HG03045 (cell line): ENCODE measurements around the gene GAS2.

Source experiments
- ATAC-seq: cut with Tn5 transposase; IDR thresholded peaks from one replicate; pipeline ENCODE4 v1.9.1; 2021; ENCODE audit warnings: mild to moderate bottlenecking, moderate library complexity; ENCODE audit not compliant: unreplicated experiment

Gene GAS2

DNA sequence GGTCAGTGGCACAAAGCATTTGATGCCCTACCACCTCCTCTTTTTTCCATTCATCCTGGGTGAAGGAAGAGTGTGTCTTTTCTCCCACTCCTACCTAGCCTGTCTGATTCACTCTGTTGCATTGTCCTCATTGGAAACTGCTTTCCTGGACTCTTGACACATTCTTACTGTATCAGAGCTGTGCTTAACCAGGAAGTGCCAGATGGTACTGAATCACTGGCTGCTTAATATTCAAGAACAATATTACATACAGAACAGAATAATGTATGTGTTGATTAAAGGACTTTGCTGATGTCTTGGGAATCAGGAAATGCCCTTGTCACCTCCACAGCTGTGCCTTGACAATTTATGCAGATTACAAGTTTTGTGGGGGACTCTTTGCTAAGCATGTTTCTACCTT, 118.8 kb downstream of the GAS2 start:
- no peak for ATAC-seq

GRCh38 chr11:22786475-22786874, 120.1 kb downstream of the GAS2 start:
- peak; percentile 94 for ATAC-seq

DNA sequence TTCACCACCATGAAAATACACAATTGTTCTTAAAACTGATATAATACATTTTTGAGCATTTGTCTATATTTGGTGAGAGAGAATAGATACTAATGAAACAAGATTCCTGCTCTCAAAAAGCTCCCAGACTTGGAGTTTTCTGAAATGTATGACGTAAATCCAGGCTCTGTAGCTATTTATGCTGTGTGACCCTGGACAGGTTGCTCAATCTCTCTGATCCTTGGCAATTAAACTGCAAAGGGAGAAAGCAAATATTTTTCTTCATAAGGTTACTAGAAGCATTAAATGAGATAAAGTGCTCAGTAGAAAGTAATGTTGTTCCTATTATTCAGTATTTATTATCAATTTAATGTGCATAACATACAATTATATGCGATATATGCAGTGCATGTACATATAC, 120.6 kb downstream of the GAS2 start:
- ATAC-seq = no peak

DNA sequence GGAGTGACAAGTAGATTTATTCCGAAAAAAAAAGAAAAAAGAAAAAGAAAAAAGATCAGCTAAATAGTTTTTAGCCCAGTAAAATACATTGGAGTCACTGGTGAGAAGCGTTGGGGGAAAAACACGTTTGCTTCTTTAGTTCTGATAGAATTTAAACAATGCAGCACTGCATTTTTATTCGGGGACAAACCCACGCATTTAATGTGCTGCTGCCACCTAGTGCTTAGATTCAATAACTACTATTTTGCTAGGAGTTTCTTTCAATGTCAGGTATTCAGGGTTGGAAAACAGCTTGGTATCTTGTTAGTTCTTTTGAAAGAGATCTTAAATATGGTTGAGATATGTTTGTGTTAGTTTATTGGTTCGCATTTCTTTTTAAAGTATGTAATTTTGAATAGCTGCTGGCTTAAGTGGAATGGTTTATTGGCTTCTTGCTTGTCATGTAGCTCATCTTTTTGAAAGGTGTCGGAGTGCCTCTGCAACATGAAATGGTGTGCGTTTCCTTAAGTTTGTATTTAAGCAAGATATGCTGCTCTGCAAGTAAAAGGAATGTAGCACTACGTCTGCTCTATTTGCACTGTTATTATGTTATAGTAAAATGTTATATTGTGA, 121.2 kb downstream of the GAS2 start:
- no peak for ATAC-seq

DNA sequence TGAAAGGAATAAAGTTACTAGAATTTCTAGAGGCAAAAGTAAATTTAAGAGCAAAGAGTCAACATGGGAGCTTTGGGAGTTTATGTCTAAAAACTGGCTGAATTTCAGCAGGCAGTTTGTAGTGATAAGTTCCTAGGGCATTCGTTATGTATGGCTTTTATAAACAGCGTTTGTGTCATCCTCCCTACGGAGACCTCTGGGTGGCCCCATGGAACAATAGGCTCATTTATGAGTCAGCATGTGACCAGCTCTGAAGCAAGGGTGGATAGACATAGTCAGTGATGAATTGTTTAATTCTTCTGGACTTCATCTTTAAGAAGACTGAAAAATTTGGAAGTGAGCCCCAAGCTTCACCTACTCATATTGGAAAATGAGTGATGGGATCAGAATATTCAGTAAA, 126.1 kb downstream of the GAS2 start:
- ATAC-seq = no peak

GRCh38 chr11:22795914-22796313, 129.5 kb downstream of the GAS2 start:
- no peak for ATAC-seq

- no peak for ATAC-seq
Observed at GRCh38 chr11:22797047-22797446, 130.6 kb downstream of the GAS2 start.

DNA sequence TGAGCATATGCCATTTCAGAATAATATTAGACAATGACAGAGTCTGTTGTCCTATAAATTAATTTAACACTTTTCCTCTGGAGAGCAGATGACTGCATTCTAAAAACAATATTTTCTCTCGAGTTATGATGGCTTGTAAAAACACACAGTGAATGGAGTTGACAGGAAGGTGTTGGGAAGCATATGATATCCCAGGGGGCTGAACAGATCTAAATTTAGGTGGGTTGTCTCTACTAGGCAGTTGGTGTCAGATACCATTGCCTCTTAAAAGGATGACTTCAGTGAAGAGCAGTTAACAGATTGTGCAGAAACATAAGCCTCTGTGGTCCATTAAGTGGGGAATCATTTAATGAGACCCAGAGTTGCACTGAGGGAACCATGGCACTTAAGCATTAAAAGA, 132.5 kb downstream of the GAS2 start:
- no peak for ATAC-seq

DNA sequence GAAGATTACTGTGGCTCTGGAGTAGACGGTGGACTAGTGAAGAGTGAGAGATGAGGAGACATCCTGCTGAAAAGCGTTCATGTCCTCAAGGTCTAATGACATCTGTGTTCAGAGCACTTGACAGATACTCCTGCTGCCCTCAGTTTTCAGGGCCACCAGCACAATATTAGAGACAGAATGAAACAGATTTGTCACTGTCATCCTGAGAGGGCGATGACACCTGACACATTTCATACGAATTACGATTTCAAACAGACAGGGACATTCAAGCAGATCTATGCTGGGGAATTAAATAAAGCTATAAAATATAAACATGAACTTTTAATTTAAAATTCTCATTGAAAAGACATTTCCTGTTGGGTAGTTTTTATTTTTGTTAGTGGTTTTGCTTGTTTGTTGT, 134.1 kb downstream of the GAS2 start:
- ATAC-seq = no peak

- no peak for ATAC-seq
Observed at GRCh38 chr11:22802861-22803260, 136.4 kb downstream of the GAS2 start.

- ATAC-seq = no peak
Observed at GRCh38 chr11:22807391-22807790, 141.0 kb downstream of the GAS2 start.

DNA sequence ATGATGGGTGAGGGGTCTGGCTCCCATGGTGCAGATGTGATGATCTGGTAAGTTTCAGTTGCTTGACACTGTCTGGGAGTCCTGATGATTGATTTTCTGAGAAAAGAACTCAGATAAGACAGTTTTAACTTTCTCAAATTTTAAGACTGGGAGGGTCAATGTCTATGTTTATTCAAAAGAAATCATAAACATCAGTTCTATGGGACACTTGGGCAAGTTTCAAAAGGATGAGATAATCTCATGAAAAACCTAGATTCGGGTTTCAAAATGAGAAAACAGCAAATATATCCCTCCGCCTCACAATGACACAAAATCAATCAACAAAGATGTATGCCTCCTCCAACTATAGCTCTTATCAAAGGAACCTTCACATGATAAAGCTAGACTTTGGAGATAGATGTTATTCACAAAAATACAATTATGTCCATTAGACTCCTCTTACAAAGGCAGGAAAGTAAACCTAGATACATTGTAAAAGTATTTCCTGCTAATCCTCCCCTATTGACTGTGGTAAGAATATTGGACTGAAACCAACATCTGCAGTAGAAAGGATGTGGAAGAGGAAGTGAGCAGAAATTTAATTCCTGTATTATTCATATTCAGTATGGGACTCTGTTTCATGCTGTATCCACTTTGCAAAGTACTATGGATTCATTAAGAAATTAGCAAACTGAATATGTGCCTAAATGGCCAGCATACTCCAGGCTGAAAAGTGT, 141.6 kb downstream of the GAS2 start:
- peak; percentile 88 for ATAC-seq

DNA sequence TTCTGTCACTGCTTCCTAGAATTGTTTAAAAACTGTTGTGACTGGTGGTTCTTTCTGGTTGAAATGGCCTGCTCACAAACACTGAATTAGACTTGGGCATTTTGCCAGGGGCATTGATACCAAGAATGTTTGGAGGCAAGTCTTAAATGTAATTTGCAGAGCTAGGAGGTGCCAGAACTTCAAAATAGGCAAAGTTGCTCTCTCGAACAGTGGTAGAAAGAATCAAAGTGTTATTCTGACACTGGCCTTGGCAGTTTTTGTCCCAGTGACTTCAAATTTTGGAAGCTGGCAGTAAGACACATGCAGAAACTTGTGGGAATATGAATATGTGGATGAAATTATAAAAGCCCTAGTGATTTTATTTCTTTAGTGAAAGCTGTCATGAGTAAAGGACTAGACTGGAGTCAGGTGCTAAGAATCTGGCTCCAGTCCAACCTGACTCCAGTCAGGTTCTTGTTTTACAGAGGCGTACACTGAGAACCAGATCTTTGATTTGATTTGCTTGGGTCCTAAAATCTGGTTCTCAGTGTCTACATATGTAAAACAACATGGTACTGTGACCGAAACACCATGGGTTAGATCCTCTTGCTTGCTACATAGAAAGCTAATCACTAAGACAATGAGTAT, 142.3 kb downstream of the GAS2 start:
- ATAC-seq = peak; percentile 19

DNA sequence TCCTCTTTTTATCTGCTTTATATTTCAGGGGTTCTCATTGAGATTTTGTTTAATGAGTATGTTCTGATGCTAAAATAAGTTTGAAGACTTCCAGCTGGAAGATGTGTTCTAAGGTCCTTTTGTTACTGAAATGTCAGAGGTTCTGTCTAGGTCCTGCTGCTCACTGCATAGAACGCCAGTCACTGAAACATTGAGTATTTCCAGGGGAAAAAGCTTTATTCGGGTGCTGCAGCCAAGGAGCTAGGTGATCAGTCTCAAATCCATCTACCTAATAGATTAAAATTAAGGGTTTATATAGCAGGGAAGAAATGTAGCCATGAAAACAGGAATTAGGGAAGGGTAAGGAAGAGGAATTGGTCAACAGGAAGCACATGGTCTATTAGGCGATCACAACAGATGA, 143.5 kb downstream of the GAS2 start:
- ATAC-seq = no peak

GRCh38 chr11:22822203-22822602, 155.8 kb downstream of the GAS2 start:
- no peak for ATAC-seq

GRCh38 chr11:22828373-22828772, 162.0 kb downstream of the GAS2 start:
- no peak for ATAC-seq

- ATAC-seq = peak; percentile 96
Observed at GRCh38 chr11:22829231-22830081, 163.0 kb downstream of the GAS2 start, which contains the start of gene SVIP. Gene SVIP, minus strand, starts transcription at chr11:22829801. Its CDS starts 53 bp downstream, at chr11:22829748.

DNA sequence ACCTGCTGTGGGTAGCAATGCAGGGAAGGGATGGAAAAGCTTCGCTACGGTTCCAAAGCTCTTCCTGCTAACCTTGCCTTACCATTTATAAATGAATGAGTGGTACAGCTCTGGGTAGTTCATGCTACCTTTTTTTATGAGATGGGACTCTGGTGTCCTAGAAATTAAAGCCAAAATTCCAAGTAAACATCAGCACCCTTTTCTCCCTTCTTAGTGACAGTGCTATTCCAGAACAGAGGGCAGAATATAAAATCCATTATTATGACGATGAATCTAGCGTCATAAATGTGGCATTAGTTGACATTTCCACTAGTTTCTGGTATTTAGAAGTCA, 163.6 kb downstream of the GAS2 start:
- no peak for ATAC-seq

GRCh38 chr11:22832315-22833015, 166.1 kb downstream of the GAS2 start:
- ATAC-seq = no peak

GRCh38 chr11:22846726-22847125, 180.3 kb downstream of the GAS2 start:
- no peak for ATAC-seq

DNA sequence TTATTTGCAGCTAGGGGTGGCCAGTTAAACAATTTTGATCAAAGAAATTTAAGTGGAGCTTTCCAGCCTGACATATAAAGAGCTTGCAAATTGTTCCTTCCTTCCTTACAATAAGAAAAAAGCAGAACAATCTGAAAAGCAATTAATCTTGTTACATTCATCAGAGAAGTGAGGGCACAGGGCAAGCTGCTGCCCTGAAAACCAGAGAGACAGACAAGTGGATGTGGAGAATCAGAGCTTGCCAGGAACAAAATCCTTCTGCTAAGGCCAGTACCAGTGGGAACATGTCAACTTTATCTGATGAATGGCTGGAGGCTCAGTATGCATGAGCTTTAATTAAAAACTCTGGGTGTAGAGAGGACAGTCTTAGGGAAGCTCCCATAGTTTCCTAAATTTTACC, 185.1 kb downstream of the GAS2 start:
- ATAC-seq = no peak
